Gastroesophageal sphincter (tissue), 3 donors: ENCODE results near the gene PLS1.

Experiments
- EP300 ChIP-seq: sonication (generic); formaldehyde crosslinking; IDR thresholded peaks from one replicate; pipeline ENCODE4 v1.6.1; 2017; ENCODE audit warnings: antibody characterized with exemption, mild to moderate bottlenecking
- POLR2A ChIP-seq, 2 donors: fragments of 450-650 bp; IDR thresholded peaks; one replicate each; pipeline ENCODE4 v1.6.1; 2017; ENCODE audit warnings: antibody characterized with exemption in 2 of 2, mild to moderate bottlenecking in 2 of 2, moderate library complexity in 1 of 2
- POLR2AphosphoS5 ChIP-seq: sonication (generic); formaldehyde crosslinking; IDR thresholded peaks from one replicate; pipeline ENCODE4 v1.6.1; 2017; ENCODE audit warnings: antibody characterized with exemption
- TF ChIP-seq, protein P1 (sequence below), 4 experiments: fragments of 200-600 bp in 2 of 4; fragments of 450-650 bp in 2 of 4; sonication (generic) in 1 of 4; IDR thresholded peaks; one replicate each; pipeline ENCODE4 v1.5.1; 2017 to 2019; ENCODE audit warnings: antibody characterized with exemption in 4 of 4, mild to moderate bottlenecking in 2 of 4, moderate library complexity in 2 of 4

DNA sequence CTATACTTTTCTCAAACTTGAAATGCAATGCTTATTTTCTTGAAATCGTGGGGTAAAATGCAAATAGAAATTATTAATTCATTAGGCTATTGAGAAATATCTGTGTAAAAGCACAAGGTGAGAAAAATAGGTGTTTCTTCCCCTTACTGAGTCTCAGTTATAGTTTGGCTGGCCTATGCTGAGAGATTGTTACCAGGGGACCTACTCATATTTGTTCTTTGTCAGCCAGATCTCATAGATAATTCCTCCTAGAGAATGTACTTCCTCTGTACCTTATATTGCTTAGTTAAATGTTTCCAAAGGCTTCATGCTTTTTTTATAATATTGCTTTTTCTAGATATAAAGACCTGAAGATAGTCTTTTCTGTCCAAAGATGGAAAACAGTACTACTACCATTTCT is 67.7 kb downstream of the PLS1 start:
- TF ChIP-seq POLR2A (IDR thresholded peaks at IDR 0.05), result no peak
- TF ChIP-seq, protein P1, sequence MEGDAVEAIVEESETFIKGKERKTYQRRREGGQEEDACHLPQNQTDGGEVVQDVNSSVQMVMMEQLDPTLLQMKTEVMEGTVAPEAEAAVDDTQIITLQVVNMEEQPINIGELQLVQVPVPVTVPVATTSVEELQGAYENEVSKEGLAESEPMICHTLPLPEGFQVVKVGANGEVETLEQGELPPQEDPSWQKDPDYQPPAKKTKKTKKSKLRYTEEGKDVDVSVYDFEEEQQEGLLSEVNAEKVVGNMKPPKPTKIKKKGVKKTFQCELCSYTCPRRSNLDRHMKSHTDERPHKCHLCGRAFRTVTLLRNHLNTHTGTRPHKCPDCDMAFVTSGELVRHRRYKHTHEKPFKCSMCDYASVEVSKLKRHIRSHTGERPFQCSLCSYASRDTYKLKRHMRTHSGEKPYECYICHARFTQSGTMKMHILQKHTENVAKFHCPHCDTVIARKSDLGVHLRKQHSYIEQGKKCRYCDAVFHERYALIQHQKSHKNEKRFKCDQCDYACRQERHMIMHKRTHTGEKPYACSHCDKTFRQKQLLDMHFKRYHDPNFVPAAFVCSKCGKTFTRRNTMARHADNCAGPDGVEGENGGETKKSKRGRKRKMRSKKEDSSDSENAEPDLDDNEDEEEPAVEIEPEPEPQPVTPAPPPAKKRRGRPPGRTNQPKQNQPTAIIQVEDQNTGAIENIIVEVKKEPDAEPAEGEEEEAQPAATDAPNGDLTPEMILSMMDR (IDR thresholded peaks at IDR 0.05), result no peak
- TF ChIP-seq POLR2AphosphoS5, result no peak
- no peak for TF ChIP-seq EP300
